OCI-LY7 (cell line): ENCODE measurements around the gene GRB7.

Experiments
- EZH2phosphoT487 ChIP-seq: fragments of 200-600 bp; sonication (generic); IDR thresholded peaks from 2 replicates; pipeline ENCODE4 v1.6.1; 2018; ENCODE audit warnings: low read depth, borderline replicate concordance, mild to moderate bottlenecking, mixed run types, antibody characterized with exemption, low read length, moderate library complexity, mixed read lengths
- TF ChIP-seq, protein P1 (sequence below): fragments of 200-600 bp; sonication (generic); conservative IDR thresholded peaks from 2 replicates; pipeline ENCODE4 v1.5.1; 2014; ENCODE audit warnings: mild to moderate bottlenecking, antibody characterized with exemption, low read length, moderate library complexity, mixed read lengths

DNA sequence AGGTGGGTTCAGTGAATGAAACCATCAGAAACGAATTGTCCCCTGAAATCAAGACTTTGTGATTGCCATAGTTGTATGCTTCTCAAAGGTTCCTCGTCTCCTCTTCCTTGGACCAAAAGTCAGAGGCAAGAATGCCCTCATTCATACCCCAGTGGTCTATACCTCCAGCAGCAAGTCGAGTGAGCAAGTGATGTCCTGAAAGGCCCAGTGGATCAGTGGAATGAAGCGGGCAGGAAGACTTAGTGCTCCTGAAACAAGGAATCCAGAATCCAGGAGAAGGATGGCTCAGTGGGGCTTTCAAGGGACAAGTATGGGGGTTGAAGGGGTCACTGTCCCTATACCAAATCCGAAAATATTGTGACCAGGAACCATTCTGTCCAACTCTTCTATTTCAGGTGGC, 43.1 kb upstream of the GRB7 start:
- TF ChIP-seq, protein P1, sequence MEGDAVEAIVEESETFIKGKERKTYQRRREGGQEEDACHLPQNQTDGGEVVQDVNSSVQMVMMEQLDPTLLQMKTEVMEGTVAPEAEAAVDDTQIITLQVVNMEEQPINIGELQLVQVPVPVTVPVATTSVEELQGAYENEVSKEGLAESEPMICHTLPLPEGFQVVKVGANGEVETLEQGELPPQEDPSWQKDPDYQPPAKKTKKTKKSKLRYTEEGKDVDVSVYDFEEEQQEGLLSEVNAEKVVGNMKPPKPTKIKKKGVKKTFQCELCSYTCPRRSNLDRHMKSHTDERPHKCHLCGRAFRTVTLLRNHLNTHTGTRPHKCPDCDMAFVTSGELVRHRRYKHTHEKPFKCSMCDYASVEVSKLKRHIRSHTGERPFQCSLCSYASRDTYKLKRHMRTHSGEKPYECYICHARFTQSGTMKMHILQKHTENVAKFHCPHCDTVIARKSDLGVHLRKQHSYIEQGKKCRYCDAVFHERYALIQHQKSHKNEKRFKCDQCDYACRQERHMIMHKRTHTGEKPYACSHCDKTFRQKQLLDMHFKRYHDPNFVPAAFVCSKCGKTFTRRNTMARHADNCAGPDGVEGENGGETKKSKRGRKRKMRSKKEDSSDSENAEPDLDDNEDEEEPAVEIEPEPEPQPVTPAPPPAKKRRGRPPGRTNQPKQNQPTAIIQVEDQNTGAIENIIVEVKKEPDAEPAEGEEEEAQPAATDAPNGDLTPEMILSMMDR = no peak
- no peak for TF ChIP-seq EZH2phosphoT487
